ENCODE results near the gene AOPEP.

AOPEP gene

DNA sequence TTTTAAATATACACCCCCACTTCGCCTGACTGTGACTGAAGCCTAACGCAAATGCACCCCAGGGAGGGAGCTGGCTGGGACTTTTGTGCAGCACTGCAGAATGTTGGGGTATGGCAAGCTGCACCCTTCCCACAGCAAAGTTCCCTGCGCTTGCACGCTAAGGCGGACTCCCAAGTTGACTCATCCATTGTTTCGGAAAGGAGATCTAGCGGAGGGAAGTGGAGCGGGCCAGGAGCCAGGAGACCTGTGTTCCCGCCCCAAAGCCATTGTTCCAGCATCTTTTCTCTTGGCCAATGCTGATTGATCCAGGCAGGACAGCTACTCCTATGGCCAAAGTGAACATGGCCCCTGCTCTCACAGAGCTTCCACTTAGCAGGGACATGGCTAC is 202.9 kb downstream of the AOPEP start:
- TF ChIP-seq, protein P1, sequence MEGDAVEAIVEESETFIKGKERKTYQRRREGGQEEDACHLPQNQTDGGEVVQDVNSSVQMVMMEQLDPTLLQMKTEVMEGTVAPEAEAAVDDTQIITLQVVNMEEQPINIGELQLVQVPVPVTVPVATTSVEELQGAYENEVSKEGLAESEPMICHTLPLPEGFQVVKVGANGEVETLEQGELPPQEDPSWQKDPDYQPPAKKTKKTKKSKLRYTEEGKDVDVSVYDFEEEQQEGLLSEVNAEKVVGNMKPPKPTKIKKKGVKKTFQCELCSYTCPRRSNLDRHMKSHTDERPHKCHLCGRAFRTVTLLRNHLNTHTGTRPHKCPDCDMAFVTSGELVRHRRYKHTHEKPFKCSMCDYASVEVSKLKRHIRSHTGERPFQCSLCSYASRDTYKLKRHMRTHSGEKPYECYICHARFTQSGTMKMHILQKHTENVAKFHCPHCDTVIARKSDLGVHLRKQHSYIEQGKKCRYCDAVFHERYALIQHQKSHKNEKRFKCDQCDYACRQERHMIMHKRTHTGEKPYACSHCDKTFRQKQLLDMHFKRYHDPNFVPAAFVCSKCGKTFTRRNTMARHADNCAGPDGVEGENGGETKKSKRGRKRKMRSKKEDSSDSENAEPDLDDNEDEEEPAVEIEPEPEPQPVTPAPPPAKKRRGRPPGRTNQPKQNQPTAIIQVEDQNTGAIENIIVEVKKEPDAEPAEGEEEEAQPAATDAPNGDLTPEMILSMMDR (conservative IDR thresholded peaks at IDR 0.05) = no peak
- H3K27ac ChIP-seq = no peak overlapping the region

DNA sequence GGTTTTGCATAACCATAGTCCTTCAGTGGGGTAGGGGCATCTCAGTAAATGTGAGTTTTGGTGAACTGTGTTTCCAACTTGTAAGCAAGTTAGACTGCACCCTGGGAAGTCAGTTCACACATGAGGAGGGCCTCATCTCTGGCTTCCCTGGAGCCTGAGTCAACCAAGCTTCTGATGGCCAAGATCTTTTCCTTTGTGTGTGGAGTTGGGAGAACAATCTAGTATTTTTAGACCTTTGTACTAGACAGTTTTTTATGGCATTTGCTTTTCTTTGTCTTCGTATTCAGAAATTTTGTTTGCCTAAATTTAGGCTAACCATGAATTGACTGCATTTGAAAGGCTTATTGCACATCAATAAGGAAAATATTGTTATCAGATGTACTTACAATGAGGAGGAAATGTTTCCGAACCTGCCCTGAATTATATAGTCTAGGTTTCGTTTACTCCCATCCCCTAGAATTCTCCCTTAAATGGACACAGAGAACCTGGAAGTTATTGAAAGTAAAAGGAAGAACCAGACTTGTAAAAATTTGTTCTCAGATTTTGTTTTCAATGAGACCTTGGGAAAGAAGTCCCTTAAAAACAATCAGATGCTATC is 204.6 kb downstream of the AOPEP start:
- TF ChIP-seq, protein P1 (conservative IDR thresholded peaks at IDR 0.05) = no peak
- H3K27ac ChIP-seq = no peak overlapping the region

DNA sequence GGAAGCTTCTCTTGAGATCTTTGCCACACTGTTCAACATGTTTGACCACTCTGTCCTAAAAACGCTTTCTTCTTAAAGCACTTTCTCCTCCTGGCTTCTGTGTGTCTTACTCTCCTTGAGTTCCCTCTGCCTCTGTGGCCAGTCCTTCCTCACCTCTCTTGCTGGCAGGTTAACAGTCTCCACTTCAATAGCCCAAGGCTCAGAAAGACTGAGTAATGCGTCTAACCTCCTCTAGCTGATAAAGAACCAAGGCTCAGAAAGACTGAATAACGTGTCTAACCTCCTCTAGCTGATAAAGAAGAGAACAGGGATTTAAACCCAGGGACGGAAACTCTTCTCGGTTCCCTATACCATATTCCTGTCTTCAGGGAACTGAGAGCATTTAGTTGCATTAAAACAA is 205.2 kb downstream of the AOPEP start:
- H3K27ac ChIP-seq = no peak overlapping the region
- TF ChIP-seq, protein P1 (conservative IDR thresholded peaks at IDR 0.05) = no peak

DNA sequence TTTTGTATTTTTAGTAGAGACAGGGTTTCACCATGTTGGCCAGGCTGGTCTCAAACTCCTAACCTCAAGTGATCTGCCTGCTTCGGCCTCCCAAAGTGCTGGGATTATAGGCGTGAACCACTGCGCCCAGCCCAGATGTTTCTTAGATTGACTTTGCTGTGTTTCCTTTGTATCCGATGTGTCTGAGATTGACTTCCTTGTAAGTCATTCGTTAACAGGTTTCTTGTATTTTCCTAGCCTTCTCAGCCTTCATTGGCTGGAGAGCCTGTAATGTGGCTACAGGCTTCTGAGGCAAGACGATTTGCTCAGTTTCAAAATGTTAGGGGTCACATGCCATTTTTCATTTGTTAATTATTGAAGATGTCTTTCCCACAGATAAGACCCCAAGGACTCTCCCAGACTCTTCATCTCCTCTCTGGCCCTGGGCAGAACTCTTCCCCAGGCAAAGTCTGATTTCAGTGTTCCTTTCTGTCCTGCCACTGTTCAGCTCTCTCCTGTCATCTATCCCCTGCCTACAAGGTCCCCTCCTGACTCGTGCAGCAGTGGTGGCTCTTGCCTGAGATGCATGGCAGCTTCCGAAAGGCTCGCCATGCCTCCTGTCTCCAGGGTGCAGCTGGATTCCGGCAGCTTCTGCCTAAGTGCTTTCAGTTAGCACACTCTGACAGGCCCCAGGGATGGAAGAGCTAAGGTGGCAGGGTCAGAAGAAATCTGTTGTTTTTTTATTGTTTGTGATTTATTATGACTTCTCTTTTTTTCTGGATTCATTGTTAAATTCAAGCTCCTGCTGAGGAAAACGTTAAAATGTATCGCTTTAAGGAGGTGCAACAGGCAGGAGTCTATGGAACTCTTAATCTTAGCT is 206.4 kb downstream of the AOPEP start:
- TF ChIP-seq, protein P1 (conservative IDR thresholded peaks at IDR 0.05) = no peak
- H3K27ac ChIP-seq = no peak overlapping the region

DNA sequence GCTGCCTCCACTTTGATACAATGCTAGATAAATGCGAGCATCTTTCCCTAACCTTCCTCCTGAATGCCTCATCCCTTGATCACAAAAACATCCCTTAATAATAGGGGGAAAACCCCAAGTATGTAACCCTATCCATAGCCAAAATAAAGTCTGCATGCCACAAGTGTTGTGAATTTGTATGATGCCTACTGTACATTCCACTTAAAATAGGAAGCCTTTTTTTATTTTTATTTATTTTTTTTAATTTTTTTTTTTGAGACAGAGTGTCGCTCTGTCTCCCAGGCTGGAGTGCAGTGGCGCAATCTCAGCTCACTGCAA is 207.0 kb downstream of the AOPEP start:
- H3K27ac ChIP-seq = no peak overlapping the region
- TF ChIP-seq, protein P1 (conservative IDR thresholded peaks at IDR 0.05) = no peak

DNA sequence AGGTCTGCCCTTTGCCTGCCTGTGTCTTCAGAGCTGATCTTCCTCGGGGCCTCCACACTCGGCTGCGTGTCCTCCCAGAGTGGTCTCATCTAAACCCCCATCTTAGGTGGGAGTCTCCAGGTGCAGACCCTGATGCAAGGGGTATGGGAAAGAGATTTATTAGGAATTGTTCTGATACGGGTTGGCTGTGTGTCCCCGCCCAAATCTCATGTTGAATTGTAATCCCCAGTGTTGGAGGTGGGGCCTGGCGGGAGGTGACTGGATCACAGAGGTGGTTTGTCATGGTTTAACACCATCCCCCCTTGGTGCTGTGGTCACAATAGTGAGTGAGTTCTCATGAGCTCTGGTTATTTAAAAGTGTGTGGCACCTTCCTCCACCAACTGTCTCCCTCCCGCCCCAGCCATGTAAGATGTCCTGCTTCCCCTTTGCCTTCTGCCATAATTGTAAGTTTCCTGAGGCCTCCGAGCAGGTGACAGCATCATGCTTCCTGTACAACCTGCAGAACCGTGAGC is 208.4 kb downstream of the AOPEP start:
- TF ChIP-seq, protein P1 (conservative IDR thresholded peaks at IDR 0.05) = no peak

DNA sequence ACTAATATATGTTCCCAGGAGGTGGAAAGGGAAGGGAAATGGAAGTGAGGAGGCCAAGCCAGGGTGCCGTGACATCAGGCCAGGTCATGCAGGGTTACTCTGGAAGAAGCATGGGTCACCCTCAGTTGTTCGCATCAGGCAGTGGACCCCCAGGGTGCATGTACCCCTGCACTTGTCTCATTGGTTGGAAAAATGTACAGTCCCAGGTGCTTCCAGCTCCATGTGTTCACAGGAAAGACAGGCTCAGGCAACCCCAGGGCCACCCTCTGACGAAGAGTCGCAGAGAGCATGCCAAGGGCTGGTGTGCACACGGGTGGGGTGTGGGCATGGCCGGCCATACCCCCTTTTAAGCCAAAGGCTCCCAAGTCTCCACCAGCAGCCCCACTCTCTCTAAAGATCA is 208.9 kb downstream of the AOPEP start:
- no peak overlapping the region for H3K27ac ChIP-seq
- TF ChIP-seq, protein P1 (conservative IDR thresholded peaks at IDR 0.05) = no peak

More for the DNA sequence above, 208.4 kb downstream of the AOPEP start:
- H3K27ac ChIP-seq = no peak overlapping the region
